HCT116 (cell line): ENCODE measurements around the gene PLEKHG5. TPM values are rescaled to one million over a fixed set of nuclear protein-coding genes. Genes with fewer than 3 reads are reported as not detected.

Experiments used
- ATAC-seq: fragments of 200-7000 bp; cut with Tn5 transposase; 2 replicates; pipeline ENCODE4 v1.9.1; 2020; ENCODE audit warnings: mild to moderate bottlenecking, moderate library complexity
- BruUV-seq: library from RNA; stranded (reverse); fragments of 400-500 nt; replicated peaks from 2 replicates; lab custom pipeline; 2021; lab: Mats Ljungman, UMichigan
- CTCF ChIA-PET: fragments of 300-600 bp; sonication (Branson Sonifier 250); formaldehyde crosslinking; loops from one replicate; lab custom pipeline; 2021; ENCODE audit warnings: antibody characterized with exemption; lab: Charles Lee
- POLR2A ChIA-PET: fragments of 300-600, 350-600 bp; sonication (Branson Sonifier 250); formaldehyde crosslinking; loops from one replicate; lab custom pipeline; 2021; ENCODE audit warnings: antibody characterized with exemption; lab: Charles Lee
- RAD21 ChIA-PET, 2 experiments: fragments of 300-600 bp; sonication (Branson Sonifier 250); formaldehyde crosslinking; loops; one replicate each; lab custom pipeline; 2023; ENCODE audit warnings: low total read pairs in 2 of 2; ENCODE audit not compliant: uncharacterized antibody in 2 of 2, unreplicated experiment in 2 of 2, low non-redundant PET in 1 of 2; lab: Charles Lee
- DNase-seq: peaks from one replicate; pipeline ENCODE4 v3.0.0-alpha.2; 2010; ENCODE audit warnings: low read depth, low spot score
- H2AFZ ChIP-seq: fragments of 200-600 bp; shearing (Covaris generic), sonication (generic); 2 replicates; pipeline ENCODE4 v1.6.1; 2017; ENCODE audit warnings: low read depth, mixed run types, mixed read lengths, antibody characterized with exemption, low read length; ENCODE audit not compliant: poor library complexity, severe bottlenecking
- H3K27ac ChIP-seq: 2 replicates; pipeline ENCODE4 v1.5.1; 2012; ENCODE audit warnings: low read depth, low read length
- H3K27me3 ChIP-seq: fragments of 200-600 bp; sonication (generic); 2 replicates; pipeline ENCODE4 v1.6.1; 2016; ENCODE audit warnings: mixed run types, low read length, mixed read lengths; ENCODE audit not compliant: insufficient read depth
- H3K36me3 ChIP-seq, 2 experiments: fragments of 200-500 bp in 1 of 2; fragments of 200-600 bp in 1 of 2; sonication (Bioruptor generic) in 1 of 2; sonication (generic) in 1 of 2; 2 replicates each; pipeline versions ENCODE4 v1.5.1 to v1.6.1; 2014 to 2016; ENCODE audit warnings: low read length in 2 of 2, inconsistent platforms in 1 of 2, mixed read lengths in 1 of 2, mixed run types in 1 of 2; ENCODE audit not compliant: insufficient read depth in 2 of 2, control insufficient read depth in 1 of 2
- H3K4me1 ChIP-seq, 2 experiments: fragments of 200-600 bp in 1 of 2; sonication (generic) in 1 of 2; 2 replicates each; pipeline versions ENCODE4 v1.5.1 to v1.6.1; 2012 to 2017; ENCODE audit warnings: low read length in 2 of 2, inconsistent platforms in 1 of 2, mild to moderate bottlenecking in 1 of 2, mixed read lengths in 1 of 2, mixed run types in 1 of 2, moderate library complexity in 1 of 2; ENCODE audit not compliant: insufficient read depth in 2 of 2, control insufficient read depth in 1 of 2
- H3K4me2 ChIP-seq: fragments of 200-600 bp; sonication (generic); 2 replicates; pipeline ENCODE4 v1.6.1; 2017; ENCODE audit warnings: mixed run types, low read length, mixed read lengths
- H3K4me3 ChIP-seq, 2 experiments: fragments of 200-600 bp in 1 of 2; sonication (generic) in 1 of 2; replicated peaks in 1 of 2; 2 replicates each; pipeline ENCODE4 v1.5.1; 2011 to 2016; ENCODE audit warnings: low read length in 2 of 2, control low read depth in 1 of 2, low read depth in 1 of 2, mild to moderate bottlenecking in 1 of 2, mixed read lengths in 1 of 2, mixed run types in 1 of 2
- H3K79me2 ChIP-seq: fragments of 200-600 bp; sonication (generic); 2 replicates; pipeline ENCODE4 v1.6.1; 2017; ENCODE audit warnings: mild to moderate bottlenecking, mixed run types, low read length, moderate library complexity, mixed read lengths; ENCODE audit not compliant: insufficient read depth
- H3K9ac ChIP-seq: fragments of 200-600 bp; sonication (generic); 2 replicates; pipeline ENCODE4 v1.6.1; 2016; ENCODE audit warnings: low read length, mixed read lengths
- H3K9me2 ChIP-seq: fragments of 200-600 bp; sonication (generic), shearing (Covaris generic); 2 replicates; pipeline ENCODE4 v1.6.1; 2017; ENCODE audit warnings: mixed run types, mild to moderate bottlenecking, moderate library complexity; ENCODE audit not compliant: insufficient read depth
- H3K9me3 ChIP-seq, 2 experiments: fragments of 200-500 bp in 1 of 2; fragments of 200-600 bp in 1 of 2; sonication (Bioruptor generic) in 1 of 2; sonication (generic) in 1 of 2; 2 replicates each; pipeline ENCODE4 v1.6.1; 2014 to 2017; ENCODE audit warnings: low read length in 2 of 2, mixed read lengths in 2 of 2, inconsistent platforms in 1 of 2, low read depth in 1 of 2, mild to moderate bottlenecking in 1 of 2, mixed run types in 1 of 2, moderate library complexity in 1 of 2; ENCODE audit not compliant: control insufficient read depth in 1 of 2, insufficient read depth in 1 of 2
- H4K20me1 ChIP-seq: fragments of 200-600 bp; sonication (generic), shearing (Covaris generic); 2 replicates; pipeline ENCODE4 v1.6.1; 2017; ENCODE audit warnings: mixed run types, mild to moderate bottlenecking, moderate library complexity; ENCODE audit not compliant: insufficient read depth
- CBX3 ChIP-seq: IDR thresholded peaks from 2 replicates; pipeline ENCODE4 v1.6.1; 2012; ENCODE audit warnings: low read depth
- CEBPB ChIP-seq: IDR thresholded peaks from 2 replicates; pipeline ENCODE4 v1.6.1; 2012; ENCODE audit warnings: low read depth
- EGR1 ChIP-seq: IDR thresholded peaks from 2 replicates; pipeline ENCODE4 v1.6.1; 2012; ENCODE audit warnings: low read depth
- ELF1 ChIP-seq: IDR thresholded peaks from 2 replicates; pipeline ENCODE4 v1.6.1; 2012; ENCODE audit warnings: low read depth, borderline replicate concordance
- EZH2 ChIP-seq: fragments of 200-600 bp; sonication (generic); IDR thresholded peaks from 2 replicates; pipeline ENCODE4 v1.6.1; 2017; ENCODE audit warnings: antibody characterized with exemption, mixed run types
- EZH2phosphoT487 ChIP-seq: fragments of 200-600 bp; IDR thresholded peaks from 2 replicates; pipeline ENCODE4 v1.6.1; 2018; ENCODE audit warnings: antibody characterized with exemption, borderline replicate concordance
- FOSL1 ChIP-seq: IDR thresholded peaks from 2 replicates; pipeline ENCODE4 v1.6.1; 2012; ENCODE audit warnings: low read depth
- JUND ChIP-seq: IDR thresholded peaks from 2 replicates; pipeline ENCODE4 v1.6.1; 2012
- POLR2AphosphoS5 ChIP-seq: IDR thresholded peaks from 2 replicates; pipeline ENCODE4 v1.6.1; 2011; ENCODE audit warnings: mild to moderate bottlenecking, low read depth, low read length, moderate library complexity
- RAD21 ChIP-seq: IDR thresholded peaks from 2 replicates; pipeline ENCODE4 v1.6.1; 2012; ENCODE audit warnings: low read depth, mild to moderate bottlenecking
- TCF7L2 ChIP-seq: IDR thresholded peaks from 2 replicates; pipeline ENCODE4 v1.7.0; 2011; ENCODE audit warnings: borderline replicate concordance, inconsistent platforms; ENCODE audit not compliant: insufficient read depth, insufficient read length; ENCODE audit errors: extremely low read depth
- ZFX ChIP-seq: fragments of 450-650 bp; IDR thresholded peaks from 2 replicates; pipeline ENCODE4 v1.6.1; 2017
- ZNF274 ChIP-seq: fragments of 200-500 bp; sonication (Bioruptor generic); IDR thresholded peaks from 2 replicates; pipeline ENCODE4 v1.6.1; 2014; ENCODE audit warnings: mild to moderate bottlenecking, low read depth, low read length, inconsistent platforms
- intact Hi-C: fragments of 100-400 bp; cut with micrococcal nuclease; formaldehyde crosslinking; loops from 2 replicates; pipeline ENCODE4 v1.10.0; 2022
- total RNA-seq: library from RNA; stranded (reverse); gene quantifications from one replicate; pipeline ENCODE4 v1.2.1, GENCODE V29; 2021; ENCODE audit not compliant: unreplicated experiment
- TF ChIP-seq, protein P1 (sequence below): IDR thresholded peaks from 2 replicates; pipeline ENCODE4 v1.6.1; 2012
- TF ChIP-seq, protein P2 (sequence below), 3 experiments: fragments of 200-600 bp in 1 of 3; sonication (generic) in 1 of 3; IDR thresholded peaks in 2 of 3; conservative IDR thresholded peaks in 1 of 3; 2 replicates each; pipeline ENCODE4 v1.5.1; 2012 to 2017; ENCODE audit warnings: low read depth in 2 of 3, low read length in 2 of 3, antibody characterized with exemption in 1 of 3, borderline replicate concordance in 1 of 3, control low read depth in 1 of 3, mild to moderate bottlenecking in 1 of 3, mixed read lengths in 1 of 3, mixed run types in 1 of 3, moderate library complexity in 1 of 3; ENCODE audit not compliant: insufficient read depth in 1 of 3

The PLEKHG5 gene
- total RNA-seq, 1 experiment from 2014 or later, result 33.0 TPM

DNA sequence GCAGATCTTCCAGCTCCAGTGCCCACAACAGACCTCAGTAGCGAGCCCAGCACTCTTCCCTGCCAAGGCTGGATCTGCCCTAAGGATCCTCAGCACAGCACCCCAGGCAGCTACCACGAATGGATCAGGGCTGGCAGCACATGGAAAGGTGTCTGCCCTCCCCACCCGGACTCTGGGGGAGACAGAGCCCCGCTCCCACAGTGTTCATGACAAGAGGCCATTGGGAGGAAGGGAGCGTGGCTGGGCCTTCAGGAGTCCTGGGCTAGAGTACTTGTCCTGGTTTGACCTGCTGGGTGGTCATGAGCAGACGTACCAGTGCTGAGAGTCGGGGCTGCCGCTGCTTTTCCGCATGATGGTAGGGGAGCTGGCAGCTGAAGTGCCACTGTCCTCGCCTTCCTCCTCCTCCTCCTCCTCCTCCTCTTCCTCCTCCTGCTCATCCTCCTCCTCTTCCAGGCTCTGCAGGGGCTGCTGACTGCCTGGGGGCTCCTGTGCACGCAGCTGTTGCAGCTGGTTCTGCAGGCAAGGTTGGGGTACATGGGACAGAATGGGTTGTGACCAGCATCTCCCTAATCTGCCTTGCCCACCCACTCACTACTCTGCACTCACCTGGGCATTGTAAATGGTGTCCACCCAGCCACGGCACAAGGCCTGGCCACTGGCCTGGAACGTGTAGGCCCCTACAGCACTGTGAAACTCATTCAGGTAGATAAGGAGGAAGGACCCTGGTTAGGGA, 22.6 kb downstream of the PLEKHG5 start:
- no TSS peak for BruUV-seq
- Histone ChIP-seq H3K9ac (no peak overlapping the region), H3K4me2 (no peak overlapping the region), H4K20me1 (no peaks in the 10 kb centered on the region), H3K27ac (no peak overlapping the region), H3K9me2 (no peaks in the 10 kb centered on the region), H3K4me3 (no peak overlapping the region), H3K36me3 (peaks cover 6 to 10% of the 10 kb centered on the region in 2 experiments; a peak in 2 of 4 replicates), H3K4me1 (peaks cover 19 to 31% of the 10 kb centered on the region in 2 experiments), H3K79me2 (no peaks in the 10 kb centered on the region), H3K9me3 (no peaks in the 10 kb centered on the region)
- no peak for DNase-seq
- CTCF ChIA-PET, result no interaction called here
- intact Hi-C loops, result no loop called here
- POLR2A ChIA-PET, result no interaction called here
- ATAC-seq, result no peak
- RAD21 ChIA-PET, result no interaction called here
- TF ChIP-seq, protein P1, sequence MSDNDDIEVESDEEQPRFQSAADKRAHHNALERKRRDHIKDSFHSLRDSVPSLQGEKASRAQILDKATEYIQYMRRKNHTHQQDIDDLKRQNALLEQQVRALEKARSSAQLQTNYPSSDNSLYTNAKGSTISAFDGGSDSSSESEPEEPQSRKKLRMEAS, result no peak
- TF ChIP-seq EZH2phosphoT487 (no peak), TCF7L2 (no peak), ELF1 (no peak), CBX3 (no peak), POLR2AphosphoS5 (no peak), EGR1 (no peak), RAD21 (no peak), ZNF274 (no peak), FOSL1 (no peak), CEBPB (no peak), EZH2 (no peak), ZFX (no peak), JUND (no peak)
- TF ChIP-seq, protein P2, sequence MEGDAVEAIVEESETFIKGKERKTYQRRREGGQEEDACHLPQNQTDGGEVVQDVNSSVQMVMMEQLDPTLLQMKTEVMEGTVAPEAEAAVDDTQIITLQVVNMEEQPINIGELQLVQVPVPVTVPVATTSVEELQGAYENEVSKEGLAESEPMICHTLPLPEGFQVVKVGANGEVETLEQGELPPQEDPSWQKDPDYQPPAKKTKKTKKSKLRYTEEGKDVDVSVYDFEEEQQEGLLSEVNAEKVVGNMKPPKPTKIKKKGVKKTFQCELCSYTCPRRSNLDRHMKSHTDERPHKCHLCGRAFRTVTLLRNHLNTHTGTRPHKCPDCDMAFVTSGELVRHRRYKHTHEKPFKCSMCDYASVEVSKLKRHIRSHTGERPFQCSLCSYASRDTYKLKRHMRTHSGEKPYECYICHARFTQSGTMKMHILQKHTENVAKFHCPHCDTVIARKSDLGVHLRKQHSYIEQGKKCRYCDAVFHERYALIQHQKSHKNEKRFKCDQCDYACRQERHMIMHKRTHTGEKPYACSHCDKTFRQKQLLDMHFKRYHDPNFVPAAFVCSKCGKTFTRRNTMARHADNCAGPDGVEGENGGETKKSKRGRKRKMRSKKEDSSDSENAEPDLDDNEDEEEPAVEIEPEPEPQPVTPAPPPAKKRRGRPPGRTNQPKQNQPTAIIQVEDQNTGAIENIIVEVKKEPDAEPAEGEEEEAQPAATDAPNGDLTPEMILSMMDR (IDR thresholded peaks at IDR 0.05 in 2 of 3, conservative IDR thresholded peaks at IDR 0.05 in 1 of 3; ENCODE audit: borderline replicate concordance in 1 of 3, insufficient read depth in 1 of 3, low read depth in 2 of 3, low read length in 2 of 3), result no peak
- TF ChIP-seq, all 23 proteins: peak for 0
- H3K27me3 ChIP-seq, result no peaks in the 10 kb centered on the region
- H2AFZ ChIP-seq, result no peak overlapping the region
